Endothelial cell of umbilical vein (primary cell): ENCODE measurements around the gene ATF3. TPM values are rescaled to one million over a fixed set of nuclear protein-coding genes. Genes with fewer than 3 reads are reported as not detected.

Experiments used
- BruUV-seq: library from RNA; stranded (reverse); fragments of 400-500 nt; replicated peaks from 2 replicates; lab custom pipeline; 2021; lab: Mats Ljungman, UMichigan
- CTCF ChIA-PET: fragments of 300-600, 350-600 bp; sonication (Branson Sonifier 250); formaldehyde crosslinking; loops from one replicate; lab custom pipeline; 2021; ENCODE audit warnings: antibody characterized with exemption, inconsistent platforms; lab: Charles Lee
- POLR2A ChIA-PET: fragments of 300-600, 350-600 bp; sonication (Branson Sonifier 250); formaldehyde crosslinking; loops from one replicate; lab custom pipeline; 2021; ENCODE audit warnings: antibody characterized with exemption, inconsistent platforms; lab: Charles Lee
- DNase-seq: peaks from one replicate; pipeline ENCODE4 v3.0.0-alpha.2; 2011; ENCODE audit warnings: low read depth, low spot score
- FAIRE-seq: peaks from 2 replicates; lab custom pipeline; 2011; peaks lifted over from hg19 to GRCh38; lab: Jason Lieb, UNC
- H2AFZ ChIP-seq: 2 replicates; pipeline ENCODE4 v1.6.0; 2012; ENCODE audit warnings: low read depth, low read length, control low read depth, inconsistent platforms
- H3K27ac ChIP-seq: 2 replicates; pipeline ENCODE4 v1.5.1; 2011; ENCODE audit warnings: low read depth, mild to moderate bottlenecking, control low read depth, low read length, moderate library complexity; ENCODE audit not compliant: insufficient read depth
- H3K27me3 ChIP-seq, 2 experiments: 2 replicates each; pipeline versions ENCODE4 v1.6.0 to v1.6.1; 2011; ENCODE audit warnings: low read length in 2 of 2, mixed read lengths in 1 of 2; ENCODE audit not compliant: control insufficient read depth in 2 of 2, insufficient read depth in 2 of 2
- H3K36me3 ChIP-seq, 2 experiments: 2 replicates in 1 of 2; 3 replicates in 1 of 2; pipeline ENCODE4 v1.5.1; 2011; ENCODE audit warnings: low read length in 2 of 2, mild to moderate bottlenecking in 1 of 2, moderate library complexity in 1 of 2; ENCODE audit not compliant: control insufficient read depth in 2 of 2, insufficient read depth in 2 of 2; ENCODE audit errors: extremely low read depth in 1 of 2
- H3K4me1 ChIP-seq: 3 replicates; pipeline ENCODE4 v1.5.1; 2011; ENCODE audit warnings: mild to moderate bottlenecking, low read length; ENCODE audit not compliant: control insufficient read depth, insufficient read depth; ENCODE audit errors: extremely low read depth
- H3K4me2 ChIP-seq: 2 replicates; pipeline ENCODE4 v1.6.1; 2011; ENCODE audit warnings: low read length, control low read depth, mixed read lengths; ENCODE audit not compliant: insufficient read depth
- H3K4me3 ChIP-seq, 3 experiments: fragments of 200-600 bp in 1 of 3; sonication (generic), shearing (Covaris generic) in 1 of 3; replicated peaks in 1 of 3; 2 replicates each; pipeline ENCODE4 v1.5.1; 2011 to 2016; ENCODE audit warnings: control low read depth in 3 of 3, low read length in 3 of 3, mild to moderate bottlenecking in 2 of 3, inconsistent platforms in 1 of 3, low read depth in 1 of 3, moderate library complexity in 1 of 3; ENCODE audit not compliant: insufficient read depth in 1 of 3
- H3K79me2 ChIP-seq: 2 replicates; pipeline ENCODE4 v1.6.0; 2012; ENCODE audit warnings: low read length, inconsistent platforms; ENCODE audit not compliant: control insufficient read depth, insufficient read depth
- H3K9ac ChIP-seq: replicated peaks from 2 replicates; pipeline ENCODE3; 2011; ENCODE audit warnings: low read length, control low read depth; ENCODE audit not compliant: insufficient read depth; ENCODE audit errors: extremely low read depth
- H3K9me1 ChIP-seq: replicated peaks from 3 replicates; pipeline ENCODE4 v1.6.0; 2011; ENCODE audit warnings: mild to moderate bottlenecking, low read length; ENCODE audit not compliant: control insufficient read depth, insufficient read depth; ENCODE audit errors: extremely low read depth
- H3K9me3 ChIP-seq: replicated peaks from 2 replicates; pipeline ENCODE4 v1.5.1; 2012; ENCODE audit warnings: low read length, inconsistent platforms; ENCODE audit not compliant: control insufficient read depth, insufficient read depth
- H4K20me1 ChIP-seq: replicated peaks from 2 replicates; pipeline ENCODE3; 2011; ENCODE audit warnings: mild to moderate bottlenecking, low read length; ENCODE audit not compliant: control insufficient read depth, insufficient read depth; ENCODE audit errors: extremely low read depth
- CTCF ChIP-seq, 2 donors: IDR thresholded peaks; 1 replicate in 1 of 2; 2 replicates in 1 of 2; pipeline ENCODE4 v1.5.1; 2011; ENCODE audit warnings: low read length in 2 of 2, mild to moderate bottlenecking in 2 of 2, moderate library complexity in 2 of 2, control low read depth in 1 of 2, inconsistent platforms in 1 of 2, low read depth in 1 of 2; ENCODE audit not compliant: insufficient read depth in 1 of 2; ENCODE audit errors: extremely low read depth in 1 of 2
- EZH2 ChIP-seq: IDR thresholded peaks from 2 replicates; pipeline ENCODE4 v1.6.1; 2012; ENCODE audit warnings: borderline replicate concordance, low read depth, mild to moderate bottlenecking, moderate library complexity, low read length, inconsistent platforms; ENCODE audit not compliant: severe bottlenecking
- GATA2 ChIP-seq: IDR thresholded peaks from 2 replicates; pipeline ENCODE4 v1.7.0; 2011; ENCODE audit warnings: low read depth, mild to moderate bottlenecking, moderate library complexity, mixed read lengths, low read length; ENCODE audit not compliant: insufficient read length, insufficient read depth
- JUN ChIP-seq: IDR thresholded peaks from 2 replicates; pipeline ENCODE4 v1.6.1; 2011; ENCODE audit warnings: borderline replicate concordance, low read depth; ENCODE audit not compliant: insufficient read length, insufficient read depth
- MAX ChIP-seq: IDR thresholded peaks from 2 replicates; pipeline ENCODE4 v1.6.1; 2011; ENCODE audit not compliant: insufficient read depth, insufficient read length
- MYC ChIP-seq: IDR thresholded peaks from one replicate; pipeline ENCODE4 v1.6.1; 2011; ENCODE audit warnings: mild to moderate bottlenecking, low read depth, low read length
- POLR2A ChIP-seq: IDR thresholded peaks from 2 replicates; pipeline ENCODE4 v1.6.1; 2012; ENCODE audit warnings: low read depth, mild to moderate bottlenecking, control low read depth, low read length
- POLR2AphosphoS5 ChIP-seq: IDR thresholded peaks from 2 replicates; pipeline ENCODE4 v1.6.1; 2012; ENCODE audit warnings: low read depth, mild to moderate bottlenecking, control low read depth, low read length, moderate library complexity; ENCODE audit not compliant: insufficient read depth
- dilution Hi-C: fragments of 300-500 bp; cut with MboI; formaldehyde crosslinking; loops from one replicate; pipeline ENCODE4 v1.15.0; 2019; ENCODE audit warnings: low sequenced_read_pairs; ENCODE audit not compliant: extremely low pct_ligation_motif_present
- intact Hi-C: fragments of 100-400 bp; cut with micrococcal nuclease; formaldehyde crosslinking; loops from one replicate; pipeline ENCODE4 v1.10.0; 2022
- polyA plus RNA-seq, 4 experiments: library from polyadenylated mRNA; depleted of rRNA in 3 of 4; stranded (reverse) in 3 of 4; unstranded in 1 of 4; fragments of >200 nt; gene quantifications; 2 replicates each; pipeline versions ENCODE4 v1.2.1 to v1.2.3, GENCODE V29; 2011 to 2012; ENCODE audit warnings: missing spikeins in 1 of 4
- total RNA-seq: library from RNA; stranded (reverse); gene quantifications from 2 replicates; pipeline ENCODE4 v1.2.3, GENCODE V29; 2021

ATF3 gene
- total and polyA plus RNA-seq, 2 donors (not counting 3 experiments of a cell fraction or from before 2014, with no cell fraction given): 6.1 to 17.1 TPM

GRCh38 chr1:212652609-212653008, 44.0 kb downstream of the ATF3 start:
- Histone ChIP-seq H3K27ac (no peak overlapping the region), H3K27me3 (peaks cover 0 to 8% of the 10 kb centered on the region in 2 experiments), H3K9me3 (no peaks in the 10 kb centered on the region), H3K4me2 (no peak overlapping the region), H3K9ac (no peak overlapping the region), H3K79me2 (no peaks in the 10 kb centered on the region), H3K36me3 (no peaks in the 10 kb centered on the region), H2AFZ (no peak overlapping the region), H3K4me1 (no peaks in the 10 kb centered on the region), H4K20me1 (no peaks in the 10 kb centered on the region), H3K9me1 (no peaks in the 10 kb centered on the region), H3K4me3 (no peak overlapping the region)
- CTCF ChIA-PET: interaction anchor here (1.0 to 4.5 kb wide), 4 partner anchors 13 to 314 kb away, joined by 3 to 36 read pairs (median 4); no protein-coding TSS in a partner anchor
- POLR2A ChIA-PET: no interaction called here
- dilution Hi-C loops: no loop called here
- BruUV-seq: no TSS peak
- no peak for FAIRE-seq
- intact Hi-C loops: no loop called here
- TF ChIP-seq MYC: no peak
- TF ChIP-seq EZH2: no peak
- no peak for TF ChIP-seq POLR2AphosphoS5
- TF ChIP-seq POLR2A: no peak
- no peak for TF ChIP-seq JUN
- no peak for TF ChIP-seq CTCF (IDR thresholded peaks at IDR 0.05; ENCODE audit: extremely low read depth in 1 of 2, insufficient read depth in 1 of 2, low read depth in 1 of 2, low read length in 2 of 2)
- TF ChIP-seq MAX: no peak
- TF ChIP-seq GATA2: no peak
- DNase-seq: no peak
